ENCODE results near the gene ERGIC1. TPM values are rescaled to one million over a fixed set of nuclear protein-coding genes. Genes with fewer than 3 reads are reported as not detected.

The ERGIC1 gene
- total and polyA plus RNA-seq, 10 of the 15 experiments (the other 5 are each of a cell fraction or from before 2014, with no cell fraction given), result 8.8 to 104 (median 76.3) TPM

- ChIA-PET CTCF (interaction anchor here (1.2 to 3.5 kb wide), 6 partner anchors 28 to 191 kb away, joined by 3 to 24 read pairs (median 10); partner anchors contain the start of gene DUSP1), RAD21 (ENCODE audit: unreplicated experiment) (interaction anchor here (1.0 kb wide), 1 partner anchor 191 kb away, joined by 3 read pairs; no protein-coding TSS in a partner anchor)
- TF ChIP-seq CREM (IDR thresholded peaks at IDR 0.05; ENCODE audit: low read depth) (no peak), RCOR1 (conservative IDR thresholded peaks at IDR 0.05; ENCODE audit: low read depth, low read length) (no peak), RUNX3 (IDR thresholded peaks at IDR 0.05; ENCODE audit: low read length) (no peak), FOS (IDR thresholded peaks at IDR 0.05; ENCODE audit: borderline replicate concordance, extremely low read depth, insufficient read length) (no peak), NKRF (conservative IDR thresholded peaks at IDR 0.05) (no peak), EZH2 (IDR thresholded peaks at IDR 0.05; ENCODE audit: borderline replicate concordance, control insufficient read depth, low read depth, low read length) (no peak), BRCA1 (IDR thresholded peaks at IDR 0.05; ENCODE audit: low read depth, low read length) (no peak), ZBTB11 (CRISPR knock-in tag; IDR thresholded peaks at IDR 0.05) (no peak), YY1 (IDR thresholded peaks at IDR 0.05; ENCODE audit: low read depth, low read length) (no peak), E2F8 (IDR thresholded peaks at IDR 0.05; ENCODE audit: low read depth, partially characterized antibody) (no peak), ATF7 (IDR thresholded peaks at IDR 0.05; ENCODE audit: low read depth) (no peak), MEF2A (IDR thresholded peaks at IDR 0.05; ENCODE audit: insufficient read depth, low read depth, low read length) (no peak), HDAC6 (IDR thresholded peaks at IDR 0.05; ENCODE audit: unreplicated experiment) (no peak), HDGF (IDR thresholded peaks at IDR 0.05) (no peak), BCL3 (IDR thresholded peaks at IDR 0.05; ENCODE audit: borderline replicate concordance, insufficient read depth, low read depth, low read length, poor library complexity, severe bottlenecking) (no peak)
Observed at GRCh38 chr5:172904312-172904642, 70.2 kb downstream of the ERGIC1 start.

More at GRCh38 chr5:172904312-172904642, 70.2 kb downstream of the ERGIC1 start:
- Histone ChIP-seq H3K79me2 (ENCODE audit: control insufficient read depth, insufficient read depth, low read length) (no peaks in the 10 kb centered on the region), H3K4me2 (ENCODE audit: control insufficient read depth, insufficient read depth) (no peak overlapping the region), H4K20me1 (ENCODE audit: control insufficient read depth, insufficient read depth) (no peaks in the 10 kb centered on the region), H3K27me3 (replicated peaks in 1 of 2; ENCODE audit: control insufficient read depth in 2 of 2, insufficient read depth in 2 of 2, low read length in 1 of 2) (no peaks in the 10 kb centered on the region), H3K4me3 (no peak overlapping the region), H3K27ac (ENCODE audit: control insufficient read depth, insufficient read depth) (no peak overlapping the region), H3K4me1 (ENCODE audit: control insufficient read depth, insufficient read depth, low read length) (peaks cover 18% of the 10 kb centered on the region), H3K9ac (ENCODE audit: control insufficient read depth, insufficient read depth, low read length) (no peak overlapping the region), H2AFZ (ENCODE audit: control insufficient read depth, low read depth, low read length) (no peak overlapping the region), H3K9me3 (replicated peaks; ENCODE audit: control insufficient read depth, insufficient read depth, low read length) (no peaks in the 10 kb centered on the region), H3K36me3 (ENCODE audit: control insufficient read depth in 2 of 2, insufficient read depth in 2 of 2, low read length in 1 of 2) (peaks cover 0 to 14% of the 10 kb centered on the region in 2 experiments; a peak in 3 of 4 replicates)
- ChIA-PET POLR2A (interaction anchor here (0.5 kb wide), 1 partner anchor 119 kb away, joined by 4 read pairs; no protein-coding TSS in a partner anchor), SMC1A (ENCODE audit: uncharacterized antibody, unreplicated experiment) (interaction anchor here (1.3 to 1.9 kb wide), 2 partner anchors 65 to 69 kb away, joined by 3 to 5 read pairs; no protein-coding TSS in a partner anchor)
- WGBS (ENCODE audit: insufficient coverage, insufficient replicate concordance, low lambda C conversion rate, missing lambda C conversion rate), result 90% methylated on average over 4 of the region's 4 CpGs
- in situ Hi-C loops (cut with MboI), result no loop called here
- no peak for FAIRE-seq
- intact Hi-C loops (cut with micrococcal nuclease; ENCODE audit: unreplicated experiment), result no loop called here
- DNase-seq (ENCODE audit: low read depth, low spot score), result no peak
- no peak for ATAC-seq
- BruUV-seq (replicated peaks), result no TSS peak
